ENCODE results near the gene KANTR. TPM values are rescaled to one million over a fixed set of nuclear protein-coding genes. Genes with fewer than 3 reads are reported as not detected.

The KANTR gene
- total RNA-seq, 2 experiments from 2014 or later, result 6.2 to 6.8 TPM

DNA sequence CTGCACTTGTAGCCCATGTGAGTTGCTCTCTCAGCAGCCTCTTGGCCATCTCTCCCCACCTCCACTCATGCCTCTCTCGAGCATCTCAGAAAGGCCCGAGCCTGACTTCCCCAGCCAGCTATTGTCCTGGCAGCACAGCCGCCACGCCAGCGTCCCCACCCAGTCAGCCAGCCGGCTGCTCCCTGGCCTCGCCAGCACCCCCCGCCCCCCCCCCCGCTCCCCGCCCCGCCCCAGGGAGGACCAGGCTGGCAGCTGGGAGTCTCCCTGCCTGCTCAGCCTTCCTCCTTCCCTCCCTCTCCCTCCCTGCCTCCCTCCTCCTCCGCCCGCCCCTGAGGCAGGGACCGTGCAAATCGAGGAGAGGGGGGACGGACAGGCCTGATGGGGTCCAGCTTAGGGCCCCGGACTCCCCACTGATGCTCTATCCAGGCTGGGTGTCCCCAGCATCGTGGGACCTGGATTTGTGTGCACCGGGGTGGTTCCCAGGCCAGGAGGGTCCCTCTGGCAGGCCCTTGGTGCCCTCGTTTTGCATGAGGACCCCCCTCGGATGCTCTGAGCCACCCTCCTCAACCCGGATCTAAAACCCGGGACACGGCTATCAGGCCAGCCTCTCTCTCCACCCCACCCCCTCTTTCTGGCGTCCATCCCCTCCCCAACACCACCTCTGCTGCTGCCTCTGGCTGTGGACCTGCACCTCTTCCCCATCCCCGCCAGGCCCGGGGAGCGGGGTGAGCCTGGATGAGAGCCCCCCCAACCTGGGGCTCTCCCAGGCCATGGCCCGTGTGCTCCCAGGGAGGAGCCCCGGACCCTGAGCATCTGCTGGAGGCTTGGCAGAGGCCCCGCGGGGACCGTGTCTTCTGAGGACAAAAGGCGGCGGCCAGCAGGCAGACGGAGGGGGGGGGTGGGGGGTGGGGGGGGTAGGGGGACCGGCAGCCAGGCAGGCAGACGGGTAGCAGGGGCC is 45.5 kb upstream of the KANTR start, which contains the start of gene GPR173:
GPR173 (plus strand) TSS at position 621 of the 958 bp plus-strand sequence. CDS start 27,833 bp downstream, outside the sequence.
- no peak within 1 kb of the TSS for H3K4me3 Mint-ChIP-seq
- Histone ChIP-seq H3K4me1 (ENCODE audit: insufficient read depth, low read length) (no peaks in the 10 kb centered on the region), H3K36me3 (ENCODE audit: insufficient read depth, low read length) (no peaks in the 10 kb centered on the region), H3K27me3 (ENCODE audit: control insufficient read depth in 1 of 2, insufficient read depth in 2 of 2, low read length in 2 of 2) (peaks cover 0 to 2% of the 10 kb centered on the region in 2 experiments), H3K4me3 (ENCODE audit: low read length) (no peak within 1 kb of the TSS), H3K9me3 (ENCODE audit: control insufficient read depth in 1 of 2, insufficient read depth in 1 of 2, low read length in 2 of 2) (no peaks in the 10 kb centered on the region), H3K27ac (ENCODE audit: low read depth in 1 of 2, low read length in 2 of 2) (no peak within 1 kb of the TSS)
- DNase-seq (no peak), ATAC-seq (ENCODE audit: poor library complexity) (no peak)
- no peak for TF ChIP-seq CTCF (IDR thresholded peaks at IDR 0.05)
- H3K36me3 Mint-ChIP-seq (ENCODE audit: low read depth), result no peaks in the 10 kb centered on the region
- intact Hi-C loops (cut with DNase I, micrococcal nuclease), result no loop called here
- ChIA-PET POLR2A (no interaction called here), CTCF (no interaction called here)
- H3K9me3 Mint-ChIP-seq, result no peaks in the 10 kb centered on the region
- H3K4me1 Mint-ChIP-seq (ENCODE audit: low read depth), result no peaks in the 10 kb centered on the region
- H3K27me3 Mint-ChIP-seq, result peaks cover 5% of the 10 kb centered on the region
- no peak within 1 kb of the TSS for H3K27ac Mint-ChIP-seq

DNA sequence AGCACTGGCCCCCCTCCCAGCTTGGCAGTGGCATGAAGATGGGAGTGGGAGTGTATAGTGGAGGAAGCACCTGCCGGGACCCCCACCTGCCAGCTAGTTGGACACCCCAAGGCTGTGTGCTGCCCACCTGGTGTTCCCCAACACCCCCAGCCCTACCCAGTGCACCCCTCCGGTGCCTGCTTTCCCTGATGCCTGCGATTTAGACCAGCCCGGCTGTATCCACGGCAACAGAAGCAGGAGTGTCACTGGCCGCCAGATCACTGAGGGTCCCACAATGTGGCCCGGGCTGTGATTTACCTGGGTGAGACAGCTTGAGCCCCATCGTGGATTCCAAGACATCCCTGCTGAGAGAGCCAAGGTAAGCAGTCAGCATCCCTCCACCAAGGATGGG is 44.8 kb upstream of the KANTR start:
- no peak overlapping the region for H3K4me3 Mint-ChIP-seq
- ATAC-seq (ENCODE audit: poor library complexity), result no peak
- POLR2A ChIA-PET, result no interaction called here

GRCh38 chrX:53050841-53051240 is 43.1 kb upstream of the KANTR start:
- Mint-ChIP-seq H3K27me3 (peaks cover 5% of the 10 kb centered on the region), H3K27ac (no peak overlapping the region), H3K36me3 (ENCODE audit: low read depth) (no peaks in the 10 kb centered on the region), H3K4me1 (ENCODE audit: low read depth) (no peaks in the 10 kb centered on the region), H3K9me3 (no peaks in the 10 kb centered on the region), H3K4me3 (no peak overlapping the region)
- H3K9me3 ChIP-seq (ENCODE audit: control insufficient read depth in 1 of 2, insufficient read depth in 1 of 2, low read length in 2 of 2), result no peaks in the 10 kb centered on the region
- no peak for ATAC-seq (ENCODE audit: poor library complexity)
- peaks cover 0 to 2% of the 10 kb centered on the region in 2 experiments for H3K27me3 ChIP-seq (ENCODE audit: control insufficient read depth in 1 of 2, insufficient read depth in 2 of 2, low read length in 2 of 2)
- no peak for DNase-seq
- no peak overlapping the region for H3K4me3 ChIP-seq (ENCODE audit: low read length)
- intact Hi-C loops (cut with DNase I, micrococcal nuclease), result no loop called here
- POLR2A ChIA-PET, result no interaction called here
- CTCF ChIA-PET, result no interaction called here
- TF ChIP-seq CTCF (IDR thresholded peaks at IDR 0.05), result no peak
- H3K27ac ChIP-seq (ENCODE audit: low read depth in 1 of 2, low read length in 2 of 2), result no peak overlapping the region
- H3K36me3 ChIP-seq (ENCODE audit: insufficient read depth, low read length), result no peaks in the 10 kb centered on the region
- peaks cover 9% of the 10 kb centered on the region for H3K4me1 ChIP-seq (ENCODE audit: insufficient read depth, low read length)

More for the DNA sequence above, 44.8 kb upstream of the KANTR start:
- Histone ChIP-seq H3K27ac (ENCODE audit: low read depth in 1 of 2, low read length in 2 of 2) (no peak overlapping the region), H3K4me3 (ENCODE audit: low read length) (no peak overlapping the region), H3K4me1 (ENCODE audit: insufficient read depth, low read length) (peaks cover 5% of the 10 kb centered on the region), H3K36me3 (ENCODE audit: insufficient read depth, low read length) (no peaks in the 10 kb centered on the region), H3K27me3 (ENCODE audit: control insufficient read depth in 1 of 2, insufficient read depth in 2 of 2, low read length in 2 of 2) (peaks cover 0 to 2% of the 10 kb centered on the region in 2 experiments), H3K9me3 (ENCODE audit: control insufficient read depth in 1 of 2, insufficient read depth in 1 of 2, low read length in 2 of 2) (no peaks in the 10 kb centered on the region)
- no peaks in the 10 kb centered on the region for H3K36me3 Mint-ChIP-seq (ENCODE audit: low read depth)
- TF ChIP-seq CTCF (IDR thresholded peaks at IDR 0.05), result no peak
- CTCF ChIA-PET, result no interaction called here
- intact Hi-C loops (cut with DNase I, micrococcal nuclease), result no loop called here
- H3K27me3 Mint-ChIP-seq, result peaks cover 5% of the 10 kb centered on the region
- no peak for DNase-seq
- no peak overlapping the region for H3K27ac Mint-ChIP-seq
- no peaks in the 10 kb centered on the region for H3K4me1 Mint-ChIP-seq (ENCODE audit: low read depth)
- H3K9me3 Mint-ChIP-seq, result no peaks in the 10 kb centered on the region
